NCI-H1417 treated with DMSO at 0.1 percent for 48 hours (cell line): Measurements from ENCODE around the gene ACSF3.
"Not testable (repeated sequence)": the region's sequence is repeated elsewhere in the genome, so short reads cannot be mapped to it uniquely, and the experiment has no call there.

ENCODE experiments used
- DNase-seq: peaks from one replicate; lab custom pipeline; 2025; lab: John Stamatoyannopoulos, UW

ACSF3 gene

GRCh38 chr16:89055894-89056555 lies 37.6 kb upstream of the ACSF3 start:
- DNase-seq, result no peak

- no peak for DNase-seq
Measured at GRCh38 chr16:89056592-89056991, 37.1 kb upstream of the ACSF3 start.

- no peak for DNase-seq
Measured at GRCh38 chr16:89057738-89058137, 35.9 kb upstream of the ACSF3 start.

GRCh38 chr16:89058812-89059211 lies 34.8 kb upstream of the ACSF3 start:
- no peak for DNase-seq

GRCh38 chr16:89060207-89060794 lies 33.4 kb upstream of the ACSF3 start:
- DNase-seq, result no peak

GRCh38 chr16:89061086-89061485 lies 32.6 kb upstream of the ACSF3 start:
- no peak for DNase-seq

- no peak for DNase-seq
Measured at GRCh38 chr16:89061590-89062380, 31.9 kb upstream of the ACSF3 start.

- DNase-seq, result no peak
Measured at GRCh38 chr16:89062389-89063345, 31.0 kb upstream of the ACSF3 start.

- no peak for DNase-seq
Measured at GRCh38 chr16:89063768-89064320, 29.8 kb upstream of the ACSF3 start.

- no peak for DNase-seq
Measured at GRCh38 chr16:89064606-89065457, 28.8 kb upstream of the ACSF3 start.

- no peak for DNase-seq
Measured at GRCh38 chr16:89065458-89065822, 28.2 kb upstream of the ACSF3 start.

- DNase-seq, result no peak
Measured at GRCh38 chr16:89066721-89067120, 26.9 kb upstream of the ACSF3 start.

GRCh38 chr16:89067677-89068443 lies 25.8 kb upstream of the ACSF3 start:
- no peak for DNase-seq

- DNase-seq, result not testable (repeated sequence)
Measured at GRCh38 chr16:89068814-89069616, 24.6 kb upstream of the ACSF3 start.

- DNase-seq, result no peak
Measured at GRCh38 chr16:89069920-89070319, 23.7 kb upstream of the ACSF3 start.

- no peak for DNase-seq
Measured at GRCh38 chr16:89070590-89070989, 23.1 kb upstream of the ACSF3 start.

- no peak for DNase-seq
Measured at GRCh38 chr16:89071686-89072547, 21.7 kb upstream of the ACSF3 start.

- DNase-seq, result no peak
Measured at GRCh38 chr16:89072548-89073130, 21.0 kb upstream of the ACSF3 start.
